GM12891 (cell line): Measurements from ENCODE around the gene MYCBPAP.

Source experiments
- POLR2A ChIP-seq: IDR thresholded peaks from 2 replicates; pipeline ENCODE4 v1.6.1; 2011; ENCODE audit warnings: low read depth, low read length, control low read depth
- POLR2AphosphoS5 ChIP-seq: IDR thresholded peaks from 2 replicates; pipeline ENCODE4 v1.6.1; 2011; ENCODE audit warnings: low read depth, low read length, control low read depth
- POU2F2 ChIP-seq: IDR thresholded peaks from 2 replicates; pipeline ENCODE4 v1.6.1; 2011; ENCODE audit warnings: low read depth, mild to moderate bottlenecking, control low read depth, low read length, moderate library complexity
- SPI1 ChIP-seq: IDR thresholded peaks from 2 replicates; pipeline ENCODE4 v1.6.1; 2011; ENCODE audit warnings: low read depth, low read length, control low read depth
- TAF1 ChIP-seq: IDR thresholded peaks from 2 replicates; pipeline ENCODE4 v1.6.1; 2011; ENCODE audit warnings: low read depth, low read length, control low read depth

GRCh38 chr17:50568659-50569058, 60.4 kb downstream of the MYCBPAP start:
- TF ChIP-seq POLR2AphosphoS5 (no peak), POLR2A (no peak), POU2F2 (no peak), TAF1 (no peak), SPI1 (no peak)
